Epidermal melanocyte (primary cell): ENCODE results near the gene FARP1.
A peak's percentile ranks its signal among the peaks of the same experiment; 100 is the strongest.

Experiments used
- DNase-seq: peaks from one replicate; pipeline ENCODE4 v3.0.0; 2011; ENCODE audit warnings: low spot score; ENCODE audit not compliant: insufficient read length

FARP1 gene

DNA sequence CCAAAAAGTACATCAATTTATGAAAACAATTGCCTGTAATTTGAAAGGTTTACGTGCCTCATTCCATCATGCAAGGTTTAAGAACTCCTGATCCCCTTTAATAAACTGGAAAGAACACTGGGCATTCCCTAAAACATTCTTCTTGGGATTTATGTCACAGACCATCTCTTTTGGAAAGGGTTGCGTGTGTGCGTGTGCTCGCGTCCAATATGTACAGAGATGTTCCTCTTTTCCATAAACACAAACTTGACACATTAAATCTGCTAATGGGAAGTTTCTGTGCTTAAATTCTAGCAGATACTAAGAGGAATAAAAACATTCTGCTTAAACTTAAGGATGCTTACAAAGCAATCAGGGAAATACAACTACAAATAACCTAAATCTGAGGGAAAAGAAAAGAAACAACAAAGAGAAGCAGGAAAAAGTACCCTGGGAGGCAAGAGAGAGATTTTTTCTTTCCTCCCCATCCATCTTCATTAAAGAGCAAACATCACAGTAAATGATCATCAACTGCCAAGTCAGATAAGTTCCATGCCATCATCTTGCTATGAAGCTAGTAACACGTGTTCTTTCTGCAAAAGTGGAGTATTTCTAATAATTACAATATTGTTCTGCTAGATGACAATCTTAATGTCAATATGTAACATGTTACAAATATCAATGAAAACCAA, 350.3 kb downstream of the FARP1 start:
- DNase-seq, result no peak

DNA sequence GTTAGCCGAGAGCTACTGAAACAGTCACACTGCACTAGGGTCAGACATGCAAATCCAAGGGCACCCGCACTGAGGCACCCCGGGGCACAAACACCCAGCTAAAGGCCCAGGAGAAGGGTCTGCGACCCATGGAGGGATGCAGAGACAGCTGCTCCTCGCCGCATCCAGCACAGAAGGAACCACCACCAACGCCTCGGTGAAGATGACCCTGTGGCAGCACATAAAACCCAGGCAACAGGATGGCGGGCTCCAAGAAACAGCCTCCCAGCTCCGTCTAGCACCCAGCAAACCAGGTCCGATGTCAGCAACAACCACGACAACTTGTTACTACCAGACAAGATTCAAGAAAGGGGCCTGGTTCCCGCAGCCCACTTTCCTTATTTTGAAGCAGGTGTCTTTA, 351.9 kb downstream of the FARP1 start:
- no peak for DNase-seq

DNA sequence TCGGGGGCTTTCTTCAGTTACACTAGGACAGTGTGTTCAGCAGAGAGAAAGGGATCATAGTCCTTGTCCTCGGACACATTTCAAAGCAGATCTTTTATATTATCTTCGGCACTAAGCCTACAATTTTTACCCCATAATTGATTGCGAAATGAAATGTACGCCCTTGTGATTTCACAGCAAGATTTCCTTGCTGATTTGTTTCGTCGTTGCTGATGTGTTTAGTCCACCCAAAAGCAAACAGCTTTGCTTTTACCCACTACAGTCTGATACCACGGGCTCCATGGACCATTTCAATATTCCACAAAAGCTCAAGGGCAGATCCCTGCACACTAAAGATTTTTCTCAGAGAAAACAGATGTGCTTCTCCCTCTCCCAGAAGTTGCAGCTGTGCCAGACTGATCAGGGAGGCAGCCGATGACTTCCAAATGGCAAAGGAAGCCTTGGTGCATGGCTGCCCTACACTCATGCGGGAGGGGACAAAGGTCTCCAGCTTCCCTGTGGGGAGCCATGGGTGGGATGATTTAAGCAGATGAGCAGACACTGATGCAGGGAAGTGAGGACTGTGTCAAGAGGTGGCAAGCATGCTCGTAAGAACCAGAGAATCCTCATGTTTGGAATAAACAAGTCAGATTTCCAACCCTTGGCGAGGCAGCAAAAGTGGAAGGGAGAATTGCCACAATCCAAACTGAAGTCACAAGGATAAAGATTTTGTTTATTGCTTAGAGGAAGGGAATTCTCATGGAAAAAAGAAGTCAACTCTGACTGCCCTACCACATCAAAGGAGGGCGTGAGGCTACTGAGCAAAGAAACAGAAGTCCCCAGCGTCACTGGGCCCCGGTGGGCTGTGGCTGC, 353.0 kb downstream of the FARP1 start:
- DNase-seq, result peak; percentile 55

DNA sequence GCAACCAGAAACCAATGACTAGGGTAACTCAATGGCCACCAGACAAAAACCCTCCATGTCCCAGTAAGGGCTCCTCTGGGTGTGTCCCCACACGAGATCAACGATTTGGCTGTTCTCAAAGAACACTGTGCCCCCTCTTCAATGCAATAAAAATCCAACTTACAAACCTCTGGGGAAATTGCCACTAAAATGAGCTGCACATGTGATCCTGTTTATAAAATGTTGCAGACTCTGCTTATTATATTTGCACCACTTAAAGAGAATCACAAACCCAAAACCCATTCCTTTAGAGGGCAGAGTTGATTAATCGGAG, 353.5 kb downstream of the FARP1 start:
- no peak for DNase-seq

DNA sequence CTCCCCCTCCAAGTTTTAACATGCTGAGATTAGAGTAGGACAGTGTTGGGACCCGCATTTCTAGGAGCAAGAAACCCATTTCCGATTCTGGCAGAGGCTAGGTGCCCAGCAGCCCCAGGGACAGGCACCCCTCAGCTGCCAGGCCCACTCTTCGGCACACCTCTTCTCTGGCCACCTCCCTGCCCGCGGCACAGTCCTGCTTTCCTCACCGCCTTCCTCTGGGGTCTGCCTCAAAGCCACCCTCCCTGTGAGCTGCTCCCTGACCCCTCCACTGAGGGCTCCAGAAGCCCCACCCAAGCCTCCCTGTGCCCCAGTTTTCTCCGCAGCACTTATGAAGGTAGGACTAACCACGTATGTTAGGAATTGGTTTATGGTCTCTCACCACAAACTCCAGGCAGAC, 354.1 kb downstream of the FARP1 start:
- DNase-seq, result no peak

DNA sequence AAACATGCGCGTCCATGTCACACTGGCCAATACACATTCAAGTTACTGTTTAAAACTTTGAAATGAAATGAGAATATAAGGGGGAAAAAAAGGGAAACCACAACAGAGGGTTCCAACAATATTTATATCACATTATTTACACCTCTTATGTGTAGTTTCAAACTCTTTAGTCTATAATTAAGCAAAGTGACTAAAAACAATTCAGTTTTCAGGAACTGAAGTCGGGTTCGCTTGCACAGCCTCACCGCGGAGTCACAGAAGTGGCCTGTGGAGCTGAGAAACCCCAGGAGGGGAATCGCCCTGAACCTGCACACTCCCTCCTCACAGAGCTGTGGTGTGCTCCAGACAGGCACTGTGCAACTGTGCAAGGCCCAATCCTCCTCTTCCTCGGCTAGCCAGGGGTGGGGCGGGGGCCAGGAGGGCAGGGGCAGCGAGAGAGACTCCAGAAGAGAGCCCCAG, 358.1 kb downstream of the FARP1 start:
- no peak for DNase-seq

DNA sequence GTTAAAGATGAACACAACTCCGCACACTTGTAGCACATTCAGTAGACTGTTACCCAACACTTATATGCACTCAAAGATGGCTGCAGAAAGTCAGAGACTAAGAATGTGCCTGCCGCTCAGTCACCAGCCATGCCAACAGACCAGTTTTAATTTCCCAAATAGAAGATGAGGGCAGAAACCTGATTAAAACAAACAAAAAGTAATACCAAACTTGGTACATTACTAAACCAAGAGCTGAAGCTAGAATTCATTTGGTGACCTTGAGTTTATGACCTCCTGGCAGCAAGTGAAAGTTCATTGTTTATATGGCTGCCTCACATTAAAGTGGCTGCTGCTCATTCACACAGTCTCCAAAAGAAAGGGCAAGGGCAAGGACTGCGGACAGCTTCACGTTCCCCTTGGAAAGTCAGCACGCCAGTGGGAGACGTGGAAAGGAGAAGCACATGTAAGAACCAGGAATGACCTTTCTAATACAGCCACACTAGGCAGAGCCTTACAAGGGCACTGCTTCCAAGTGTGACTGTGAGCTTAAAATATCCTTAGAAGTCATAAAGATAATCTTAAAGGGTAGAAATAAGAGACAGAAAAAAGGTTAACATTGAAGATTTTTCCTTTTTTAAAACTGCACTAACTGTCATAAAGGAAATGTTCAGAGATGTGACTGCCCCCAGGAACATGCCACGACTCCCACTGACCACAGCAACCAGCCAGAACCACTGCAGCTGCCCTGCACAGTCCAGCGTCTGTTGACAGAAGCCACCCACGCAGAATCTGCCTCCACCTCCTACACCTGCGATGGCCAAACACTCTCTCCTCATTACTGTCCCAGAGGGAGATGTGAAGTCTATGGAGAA, 360.5 kb downstream of the FARP1 start:
- DNase-seq, result no peak

DNA sequence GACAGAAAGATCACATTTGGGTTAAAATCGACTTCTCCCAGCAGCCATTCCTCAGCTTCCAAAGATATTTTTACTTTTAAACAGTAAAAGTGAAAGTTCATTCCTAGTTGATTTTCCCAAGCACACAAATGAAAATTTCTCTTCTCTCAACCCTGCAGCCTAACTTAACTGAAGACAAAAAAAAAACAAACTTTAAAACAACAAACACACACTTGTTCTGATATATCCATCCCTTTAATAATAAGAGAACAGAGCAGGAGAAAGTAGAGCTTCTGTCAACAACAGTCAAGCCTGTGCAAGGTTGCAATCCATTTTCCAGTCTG, 361.1 kb downstream of the FARP1 start:
- DNase-seq, result no peak

DNA sequence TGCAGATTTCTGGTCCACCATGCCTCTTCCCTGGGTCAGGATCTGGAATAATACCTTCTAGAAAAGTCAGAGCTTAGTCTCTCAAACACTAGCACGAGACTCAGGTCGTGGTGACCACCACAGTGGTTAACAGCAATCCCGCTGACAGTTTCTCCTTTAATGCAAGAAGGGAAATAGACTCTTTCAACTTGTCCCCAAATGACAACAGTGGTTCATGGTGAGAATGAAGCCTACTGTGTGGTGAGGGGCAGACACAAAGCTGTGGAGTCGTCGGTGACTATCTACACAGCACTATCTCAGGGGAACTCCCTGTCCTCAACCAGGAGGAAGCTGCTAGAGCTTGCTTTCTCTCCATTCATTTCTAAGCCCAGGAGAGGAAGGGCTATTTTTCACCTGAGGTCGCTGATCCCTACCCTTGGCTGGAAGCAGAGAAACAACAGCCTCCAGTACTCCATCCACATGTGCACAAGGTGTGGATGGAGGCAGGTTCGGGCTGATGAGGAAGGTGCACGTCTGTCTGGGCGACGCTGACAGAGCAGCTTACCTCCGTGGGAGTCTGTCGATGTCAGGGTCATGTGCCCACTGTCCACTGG, 361.6 kb downstream of the FARP1 start:
- no peak for DNase-seq
